GM23338 (cell line): ENCODE measurements around the gene DCST2. TPM values are rescaled to one million over a fixed set of nuclear protein-coding genes. Genes with fewer than 3 reads are reported as not detected.

ENCODE experiments used
- ATAC-seq: fragments of 200-7000 bp; cut with Tn5 transposase; 3 replicates; pipeline ENCODE4 v1.9.1; 2020
- DNase-seq: peaks from one replicate; pipeline ENCODE4 v3.0.0-alpha.2; 2015; ENCODE audit warnings: low spot score
- H2AFZ ChIP-seq: fragments of 200-600 bp; sonication (generic); 2 replicates; pipeline ENCODE4 v1.8.0; 2016; ENCODE audit warnings: antibody characterized with exemption, mild to moderate bottlenecking, moderate library complexity
- H3F3A ChIP-seq: fragments of 200-600 bp; sonication (generic); replicated peaks from 2 replicates; pipeline ENCODE4 v1.8.0; 2017; ENCODE audit warnings: antibody characterized with exemption, mixed run types, low read depth
- H3K27ac ChIP-seq: fragments of 200-600 bp; sonication (generic); 2 replicates; pipeline ENCODE4 v1.6.1; 2016; ENCODE audit warnings: low read depth
- H3K27me3 ChIP-seq: fragments of 200-600 bp; sonication (generic); 2 replicates; pipeline ENCODE4 v1.8.0; 2016; ENCODE audit warnings: mild to moderate bottlenecking, mixed run types, moderate library complexity; ENCODE audit not compliant: insufficient read depth
- H3K36me3 ChIP-seq: fragments of 200-600 bp; sonication (generic); 2 replicates; pipeline ENCODE4 v1.8.0; 2016; ENCODE audit warnings: mild to moderate bottlenecking; ENCODE audit not compliant: insufficient read depth
- H3K4me1 ChIP-seq: fragments of 200-600 bp; sonication (generic); 2 replicates; pipeline ENCODE4 v1.8.0; 2016; ENCODE audit warnings: mild to moderate bottlenecking, moderate library complexity; ENCODE audit not compliant: insufficient read depth
- H3K4me2 ChIP-seq: fragments of 200-600 bp; sonication (generic); 2 replicates; pipeline ENCODE4 v1.7.1; 2017; ENCODE audit warnings: mixed run types
- H3K4me3 ChIP-seq: fragments of 200-600 bp; sonication (generic); 2 replicates; pipeline ENCODE4 v1.6.1; 2016; ENCODE audit warnings: mixed run types
- H3K79me2 ChIP-seq: fragments of 200-600 bp; sonication (generic); replicated peaks from 2 replicates; pipeline ENCODE4 v1.8.0; 2017; ENCODE audit warnings: mild to moderate bottlenecking; ENCODE audit not compliant: insufficient read depth
- H3K9me2 ChIP-seq: fragments of 200-600 bp; sonication (generic); 2 replicates; pipeline ENCODE4 v1.8.0; 2017; ENCODE audit not compliant: insufficient read depth
- H4K20me1 ChIP-seq: fragments of 200-600 bp; sonication (generic); replicated peaks from 2 replicates; pipeline ENCODE4 v1.8.0; 2017; ENCODE audit warnings: mild to moderate bottlenecking; ENCODE audit not compliant: insufficient read depth
- H3K27ac Mint-ChIP-seq: 2 replicates; pipeline ENCODE4 v1.8.0; 2020; ENCODE audit warnings: inconsistent platforms, mild to moderate bottlenecking, moderate library complexity, mixed read lengths
- H3K27me3 Mint-ChIP-seq: 3 replicates; pipeline ENCODE4 v1.8.0; 2022; ENCODE audit warnings: low read depth, mild to moderate bottlenecking, moderate library complexity, mixed read lengths, inconsistent platforms; ENCODE audit not compliant: insufficient read depth, poor library complexity
- H3K36me3 Mint-ChIP-seq: 3 replicates; pipeline ENCODE4 v1.8.0; 2021; ENCODE audit warnings: low read depth, mild to moderate bottlenecking, inconsistent platforms, moderate library complexity, mixed read lengths
- H3K4me1 Mint-ChIP-seq: 3 replicates; pipeline ENCODE4 v1.8.0; 2020; ENCODE audit warnings: mild to moderate bottlenecking, inconsistent platforms, mixed read lengths
- H3K4me3 Mint-ChIP-seq: 3 replicates; pipeline ENCODE4 v1.8.0; 2021; ENCODE audit warnings: moderate library complexity, mild to moderate bottlenecking, inconsistent platforms, mixed read lengths
- H3K9me3 Mint-ChIP-seq: 3 replicates; pipeline ENCODE4 v1.8.0; 2020; ENCODE audit warnings: moderate library complexity, mild to moderate bottlenecking, inconsistent platforms, mixed read lengths
- CREB1 ChIP-seq: fragments of 250-450 bp; sonication (Bioruptor Pico); IDR thresholded peaks from 2 replicates; pipeline ENCODE4 v1.5.0; 2020; ENCODE audit warnings: low read depth, mild to moderate bottlenecking, moderate library complexity
- EZH2 ChIP-seq: fragments of 200-600 bp; sonication (generic); IDR thresholded peaks from one replicate; pipeline ENCODE4 v1.8.0; 2017; ENCODE audit warnings: antibody characterized with exemption, mild to moderate bottlenecking, low read depth; ENCODE audit not compliant: unreplicated experiment
- EZH2phosphoT487 ChIP-seq: fragments of 200-600 bp; sonication (generic); IDR thresholded peaks from one replicate; pipeline ENCODE4 v1.8.1; 2018; ENCODE audit warnings: antibody characterized with exemption; ENCODE audit not compliant: unreplicated experiment
- JUNB ChIP-seq: IDR thresholded peaks from one replicate; pipeline ENCODE4 v1.6.1; 2016; ENCODE audit warnings: antibody characterized with exemption; ENCODE audit not compliant: unreplicated experiment
- NANOG ChIP-seq: IDR thresholded peaks from 2 replicates; pipeline ENCODE4 v1.6.1; 2016; ENCODE audit warnings: antibody characterized with exemption, borderline replicate concordance
- POLR2AphosphoS5 ChIP-seq: IDR thresholded peaks from 2 replicates; pipeline ENCODE4 v1.6.1; 2016; ENCODE audit warnings: antibody characterized with exemption, low read depth
- STAT1 ChIP-seq: IDR thresholded peaks from one replicate; pipeline ENCODE4 v1.6.1; 2016; ENCODE audit warnings: antibody characterized with exemption; ENCODE audit not compliant: unreplicated experiment
- ZNF114 ChIP-seq: fragments of 250-450 bp; sonication (Bioruptor Pico); IDR thresholded peaks from 2 replicates; pipeline ENCODE4 v1.5.0; 2020; ENCODE audit warnings: mild to moderate bottlenecking, moderate library complexity
- ZNF331 ChIP-seq: fragments of 250-450 bp; sonication (Bioruptor Pico); IDR thresholded peaks from 2 replicates; pipeline ENCODE4 v1.5.0; 2020; ENCODE audit warnings: low read depth, mild to moderate bottlenecking, moderate library complexity
- polyA plus RNA-seq: library from polyadenylated mRNA; unstranded; fragments of >200 nt; fragmentation: Nextera tagmentation; extraction: Ambion mirVana; gene quantifications from 2 replicates; pipeline ENCODE4 v1.2.1, GENCODE V29; 2016
- total RNA-seq: library from RNA; depleted of rRNA; stranded (reverse); fragments of >200 nt; shearing (Covaris generic); gene quantifications from 2 replicates; pipeline ENCODE4 v1.2.3, GENCODE V29; 2014
- TF ChIP-seq, protein P1 (sequence below), 2 experiments: fragments of 200-600 bp in 1 of 2; sonication (generic) in 1 of 2; conservative IDR thresholded peaks; 2 replicates each; pipeline versions ENCODE4 v1.5.1 to v1.6.1; 2016 to 2017; ENCODE audit warnings: antibody characterized with exemption in 2 of 2, low read depth in 2 of 2, mild to moderate bottlenecking in 2 of 2, moderate library complexity in 1 of 2
- TF ChIP-seq, protein P2 (sequence below): IDR thresholded peaks from 2 replicates; pipeline ENCODE4 v1.6.1; 2016; ENCODE audit warnings: antibody characterized with exemption
- TF ChIP-seq, protein P3 (sequence below): fragments of 250-450 bp; sonication (Bioruptor Pico); IDR thresholded peaks from 2 replicates; pipeline ENCODE4 v1.5.0; 2020; ENCODE audit warnings: mild to moderate bottlenecking, moderate library complexity
- TF ChIP-seq, protein P4 (sequence below): IDR thresholded peaks from one replicate; pipeline ENCODE4 v1.6.1; 2018; ENCODE audit warnings: antibody characterized with exemption; ENCODE audit not compliant: unreplicated experiment

DCST2 gene
- total and polyA plus RNA-seq, 2 experiments from 2014 or later = 0.78 TPM; not detected in 1

DNA sequence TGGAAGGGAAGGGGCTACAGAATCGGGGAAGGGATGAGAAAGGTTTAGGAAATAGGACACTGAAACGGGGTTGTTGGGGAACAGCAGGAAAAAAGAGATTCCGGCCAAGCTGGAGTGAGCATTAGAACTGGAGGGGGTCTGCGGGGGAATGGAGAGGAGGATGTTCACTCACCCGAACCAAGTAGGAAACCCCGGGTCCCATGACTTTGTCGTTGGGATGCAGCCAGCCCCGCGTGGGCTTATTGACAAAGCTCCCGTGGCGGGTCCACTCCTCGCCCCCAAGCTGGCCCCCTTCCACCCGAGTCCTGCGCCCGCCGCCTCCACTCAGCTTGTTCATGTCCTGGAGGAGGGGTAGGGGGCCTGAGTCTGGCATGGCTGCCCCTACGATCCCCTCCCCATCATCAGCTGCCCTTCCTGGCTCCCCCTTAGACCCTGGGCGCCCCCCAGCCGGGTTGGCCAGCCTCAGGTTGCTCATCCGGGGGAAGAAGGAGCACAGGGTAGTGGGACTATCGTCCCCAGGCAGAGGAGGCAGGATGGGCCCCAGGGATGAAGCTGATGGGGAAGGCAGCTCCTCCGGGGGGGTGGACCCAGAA lies 63.6 kb downstream of the DCST2 start:
- peaks cover 15% of the 10 kb centered on the region for H4K20me1 ChIP-seq
- peaks cover 16% of the 10 kb centered on the region for H3K4me1 ChIP-seq
- H3K27me3 ChIP-seq = no peaks in the 10 kb centered on the region
- H3K9me2 ChIP-seq = no peaks in the 10 kb centered on the region
- Mint-ChIP-seq H3K4me3 (no peak overlapping the region), H3K36me3 (peaks cover 48% of the 10 kb centered on the region), H3K27me3 (peaks cover 14% of the 10 kb centered on the region), H3K4me1 (peaks cover 36% of the 10 kb centered on the region), H3K9me3 (peaks cover 3% of the 10 kb centered on the region; the same call in 1 of the 3 replicates), H3K27ac (peak overlapping the region; percentile 88)
- peaks cover 43% of the 10 kb centered on the region for H3K79me2 ChIP-seq
- DNase-seq (no peak), ATAC-seq (no peak)
- peak overlapping the region; percentile 97; the same call in 1 of the 2 replicates for H3K27ac ChIP-seq
- peak overlapping the region; percentile 82 for H3K4me3 ChIP-seq
- H3F3A ChIP-seq = peaks cover 27% of the 10 kb centered on the region
- H3K36me3 ChIP-seq = peaks cover 26% of the 10 kb centered on the region
- TF ChIP-seq ZNF114 (CRISPR knock-in tag) (no peak), POLR2AphosphoS5 (no peak), ZNF331 (CRISPR knock-in tag) (no peak), CREB1 (CRISPR knock-in tag) (no peak), EZH2 (no peak), EZH2phosphoT487 (no peak), JUNB (no peak), STAT1 (no peak), NANOG (no peak)
- TF ChIP-seq, protein P1, sequence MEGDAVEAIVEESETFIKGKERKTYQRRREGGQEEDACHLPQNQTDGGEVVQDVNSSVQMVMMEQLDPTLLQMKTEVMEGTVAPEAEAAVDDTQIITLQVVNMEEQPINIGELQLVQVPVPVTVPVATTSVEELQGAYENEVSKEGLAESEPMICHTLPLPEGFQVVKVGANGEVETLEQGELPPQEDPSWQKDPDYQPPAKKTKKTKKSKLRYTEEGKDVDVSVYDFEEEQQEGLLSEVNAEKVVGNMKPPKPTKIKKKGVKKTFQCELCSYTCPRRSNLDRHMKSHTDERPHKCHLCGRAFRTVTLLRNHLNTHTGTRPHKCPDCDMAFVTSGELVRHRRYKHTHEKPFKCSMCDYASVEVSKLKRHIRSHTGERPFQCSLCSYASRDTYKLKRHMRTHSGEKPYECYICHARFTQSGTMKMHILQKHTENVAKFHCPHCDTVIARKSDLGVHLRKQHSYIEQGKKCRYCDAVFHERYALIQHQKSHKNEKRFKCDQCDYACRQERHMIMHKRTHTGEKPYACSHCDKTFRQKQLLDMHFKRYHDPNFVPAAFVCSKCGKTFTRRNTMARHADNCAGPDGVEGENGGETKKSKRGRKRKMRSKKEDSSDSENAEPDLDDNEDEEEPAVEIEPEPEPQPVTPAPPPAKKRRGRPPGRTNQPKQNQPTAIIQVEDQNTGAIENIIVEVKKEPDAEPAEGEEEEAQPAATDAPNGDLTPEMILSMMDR (conservative IDR thresholded peaks at IDR 0.05; ENCODE audit: low read depth in 2 of 2) = no peak
- TF ChIP-seq, protein P2, sequence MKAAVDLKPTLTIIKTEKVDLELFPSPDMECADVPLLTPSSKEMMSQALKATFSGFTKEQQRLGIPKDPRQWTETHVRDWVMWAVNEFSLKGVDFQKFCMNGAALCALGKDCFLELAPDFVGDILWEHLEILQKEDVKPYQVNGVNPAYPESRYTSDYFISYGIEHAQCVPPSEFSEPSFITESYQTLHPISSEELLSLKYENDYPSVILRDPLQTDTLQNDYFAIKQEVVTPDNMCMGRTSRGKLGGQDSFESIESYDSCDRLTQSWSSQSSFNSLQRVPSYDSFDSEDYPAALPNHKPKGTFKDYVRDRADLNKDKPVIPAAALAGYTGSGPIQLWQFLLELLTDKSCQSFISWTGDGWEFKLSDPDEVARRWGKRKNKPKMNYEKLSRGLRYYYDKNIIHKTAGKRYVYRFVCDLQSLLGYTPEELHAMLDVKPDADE = no peak
- TF ChIP-seq, protein P3, sequence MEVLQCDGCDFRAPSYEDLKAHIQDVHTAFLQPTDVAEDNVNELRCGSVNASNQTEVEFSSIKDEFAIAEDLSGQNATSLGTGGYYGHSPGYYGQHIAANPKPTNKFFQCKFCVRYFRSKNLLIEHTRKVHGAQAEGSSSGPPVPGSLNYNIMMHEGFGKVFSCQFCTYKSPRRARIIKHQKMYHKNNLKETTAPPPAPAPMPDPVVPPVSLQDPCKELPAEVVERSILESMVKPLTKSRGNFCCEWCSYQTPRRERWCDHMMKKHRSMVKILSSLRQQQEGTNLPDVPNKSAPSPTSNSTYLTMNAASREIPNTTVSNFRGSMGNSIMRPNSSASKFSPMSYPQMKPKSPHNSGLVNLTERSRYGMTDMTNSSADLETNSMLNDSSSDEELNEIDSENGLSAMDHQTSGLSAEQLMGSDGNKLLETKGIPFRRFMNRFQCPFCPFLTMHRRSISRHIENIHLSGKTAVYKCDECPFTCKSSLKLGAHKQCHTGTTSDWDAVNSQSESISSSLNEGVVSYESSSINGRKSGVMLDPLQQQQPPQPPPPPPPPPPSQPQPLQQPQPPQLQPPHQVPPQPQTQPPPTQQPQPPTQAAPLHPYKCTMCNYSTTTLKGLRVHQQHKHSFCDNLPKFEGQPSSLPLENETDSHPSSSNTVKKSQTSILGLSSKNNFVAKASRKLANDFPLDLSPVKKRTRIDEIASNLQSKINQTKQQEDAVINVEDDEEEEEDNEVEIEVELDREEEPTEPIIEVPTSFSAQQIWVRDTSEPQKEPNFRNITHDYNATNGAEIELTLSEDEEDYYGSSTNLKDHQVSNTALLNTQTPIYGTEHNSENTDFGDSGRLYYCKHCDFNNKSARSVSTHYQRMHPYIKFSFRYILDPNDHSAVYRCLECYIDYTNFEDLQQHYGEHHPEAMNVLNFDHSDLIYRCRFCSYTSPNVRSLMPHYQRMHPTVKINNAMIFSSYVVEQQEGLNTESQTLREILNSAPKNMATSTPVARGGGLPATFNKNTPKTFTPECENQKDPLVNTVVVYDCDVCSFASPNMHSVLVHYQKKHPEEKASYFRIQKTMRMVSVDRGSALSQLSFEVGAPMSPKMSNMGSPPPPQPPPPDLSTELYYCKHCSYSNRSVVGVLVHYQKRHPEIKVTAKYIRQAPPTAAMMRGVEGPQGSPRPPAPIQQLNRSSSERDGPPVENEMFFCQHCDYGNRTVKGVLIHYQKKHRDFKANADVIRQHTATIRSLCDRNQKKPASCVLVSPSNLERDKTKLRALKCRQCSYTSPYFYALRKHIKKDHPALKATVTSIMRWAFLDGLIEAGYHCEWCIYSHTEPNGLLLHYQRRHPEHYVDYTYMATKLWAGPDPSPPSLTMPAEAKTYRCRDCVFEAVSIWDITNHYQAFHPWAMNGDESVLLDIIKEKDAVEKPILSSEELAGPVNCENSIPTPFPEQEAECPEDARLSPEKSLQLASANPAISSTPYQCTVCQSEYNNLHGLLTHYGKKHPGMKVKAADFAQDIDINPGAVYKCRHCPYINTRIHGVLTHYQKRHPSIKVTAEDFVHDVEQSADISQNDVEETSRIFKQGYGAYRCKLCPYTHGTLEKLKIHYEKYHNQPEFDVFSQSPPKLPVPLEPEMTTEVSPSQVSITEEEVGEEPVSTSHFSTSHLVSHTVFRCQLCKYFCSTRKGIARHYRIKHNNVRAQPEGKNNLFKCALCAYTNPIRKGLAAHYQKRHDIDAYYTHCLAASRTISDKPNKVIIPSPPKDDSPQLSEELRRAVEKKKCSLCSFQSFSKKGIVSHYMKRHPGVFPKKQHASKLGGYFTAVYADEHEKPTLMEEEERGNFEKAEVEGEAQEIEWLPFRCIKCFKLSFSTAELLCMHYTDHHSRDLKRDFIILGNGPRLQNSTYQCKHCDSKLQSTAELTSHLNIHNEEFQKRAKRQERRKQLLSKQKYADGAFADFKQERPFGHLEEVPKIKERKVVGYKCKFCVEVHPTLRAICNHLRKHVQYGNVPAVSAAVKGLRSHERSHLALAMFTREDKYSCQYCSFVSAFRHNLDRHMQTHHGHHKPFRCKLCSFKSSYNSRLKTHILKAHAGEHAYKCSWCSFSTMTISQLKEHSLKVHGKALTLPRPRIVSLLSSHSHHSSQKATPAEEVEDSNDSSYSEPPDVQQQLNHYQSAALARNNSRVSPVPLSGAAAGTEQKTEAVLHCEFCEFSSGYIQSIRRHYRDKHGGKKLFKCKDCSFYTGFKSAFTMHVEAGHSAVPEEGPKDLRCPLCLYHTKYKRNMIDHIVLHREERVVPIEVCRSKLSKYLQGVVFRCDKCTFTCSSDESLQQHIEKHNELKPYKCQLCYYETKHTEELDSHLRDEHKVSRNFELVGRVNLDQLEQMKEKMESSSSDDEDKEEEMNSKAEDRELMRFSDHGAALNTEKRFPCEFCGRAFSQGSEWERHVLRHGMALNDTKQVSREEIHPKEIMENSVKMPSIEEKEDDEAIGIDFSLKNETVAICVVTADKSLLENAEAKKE = no peak
- TF ChIP-seq, protein P4, sequence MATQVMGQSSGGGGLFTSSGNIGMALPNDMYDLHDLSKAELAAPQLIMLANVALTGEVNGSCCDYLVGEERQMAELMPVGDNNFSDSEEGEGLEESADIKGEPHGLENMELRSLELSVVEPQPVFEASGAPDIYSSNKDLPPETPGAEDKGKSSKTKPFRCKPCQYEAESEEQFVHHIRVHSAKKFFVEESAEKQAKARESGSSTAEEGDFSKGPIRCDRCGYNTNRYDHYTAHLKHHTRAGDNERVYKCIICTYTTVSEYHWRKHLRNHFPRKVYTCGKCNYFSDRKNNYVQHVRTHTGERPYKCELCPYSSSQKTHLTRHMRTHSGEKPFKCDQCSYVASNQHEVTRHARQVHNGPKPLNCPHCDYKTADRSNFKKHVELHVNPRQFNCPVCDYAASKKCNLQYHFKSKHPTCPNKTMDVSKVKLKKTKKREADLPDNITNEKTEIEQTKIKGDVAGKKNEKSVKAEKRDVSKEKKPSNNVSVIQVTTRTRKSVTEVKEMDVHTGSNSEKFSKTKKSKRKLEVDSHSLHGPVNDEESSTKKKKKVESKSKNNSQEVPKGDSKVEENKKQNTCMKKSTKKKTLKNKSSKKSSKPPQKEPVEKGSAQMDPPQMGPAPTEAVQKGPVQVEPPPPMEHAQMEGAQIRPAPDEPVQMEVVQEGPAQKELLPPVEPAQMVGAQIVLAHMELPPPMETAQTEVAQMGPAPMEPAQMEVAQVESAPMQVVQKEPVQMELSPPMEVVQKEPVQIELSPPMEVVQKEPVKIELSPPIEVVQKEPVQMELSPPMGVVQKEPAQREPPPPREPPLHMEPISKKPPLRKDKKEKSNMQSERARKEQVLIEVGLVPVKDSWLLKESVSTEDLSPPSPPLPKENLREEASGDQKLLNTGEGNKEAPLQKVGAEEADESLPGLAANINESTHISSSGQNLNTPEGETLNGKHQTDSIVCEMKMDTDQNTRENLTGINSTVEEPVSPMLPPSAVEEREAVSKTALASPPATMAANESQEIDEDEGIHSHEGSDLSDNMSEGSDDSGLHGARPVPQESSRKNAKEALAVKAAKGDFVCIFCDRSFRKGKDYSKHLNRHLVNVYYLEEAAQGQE = no peak
- peak overlapping the region; percentile 90 for H3K4me2 ChIP-seq
- no peak overlapping the region for H2AFZ ChIP-seq
